Measurements from ENCODE around the gene BACE1-AS.

GRCh38 chr11:117309310-117309709 is 18.2 kb downstream of the BACE1-AS start:
- TF ChIP-seq EZH2 (IDR thresholded peaks at IDR 0.05; ENCODE audit: low read length, missing control alignments) (no peak), CTCF (conservative IDR thresholded peaks at IDR 0.05 in 1 of 2, IDR thresholded peaks at IDR 0.05 in 1 of 2; ENCODE audit: low read depth in 1 of 2, low read length in 2 of 2) (no peak)
